Measurements from ENCODE around the gene FMNL1.

DNA sequence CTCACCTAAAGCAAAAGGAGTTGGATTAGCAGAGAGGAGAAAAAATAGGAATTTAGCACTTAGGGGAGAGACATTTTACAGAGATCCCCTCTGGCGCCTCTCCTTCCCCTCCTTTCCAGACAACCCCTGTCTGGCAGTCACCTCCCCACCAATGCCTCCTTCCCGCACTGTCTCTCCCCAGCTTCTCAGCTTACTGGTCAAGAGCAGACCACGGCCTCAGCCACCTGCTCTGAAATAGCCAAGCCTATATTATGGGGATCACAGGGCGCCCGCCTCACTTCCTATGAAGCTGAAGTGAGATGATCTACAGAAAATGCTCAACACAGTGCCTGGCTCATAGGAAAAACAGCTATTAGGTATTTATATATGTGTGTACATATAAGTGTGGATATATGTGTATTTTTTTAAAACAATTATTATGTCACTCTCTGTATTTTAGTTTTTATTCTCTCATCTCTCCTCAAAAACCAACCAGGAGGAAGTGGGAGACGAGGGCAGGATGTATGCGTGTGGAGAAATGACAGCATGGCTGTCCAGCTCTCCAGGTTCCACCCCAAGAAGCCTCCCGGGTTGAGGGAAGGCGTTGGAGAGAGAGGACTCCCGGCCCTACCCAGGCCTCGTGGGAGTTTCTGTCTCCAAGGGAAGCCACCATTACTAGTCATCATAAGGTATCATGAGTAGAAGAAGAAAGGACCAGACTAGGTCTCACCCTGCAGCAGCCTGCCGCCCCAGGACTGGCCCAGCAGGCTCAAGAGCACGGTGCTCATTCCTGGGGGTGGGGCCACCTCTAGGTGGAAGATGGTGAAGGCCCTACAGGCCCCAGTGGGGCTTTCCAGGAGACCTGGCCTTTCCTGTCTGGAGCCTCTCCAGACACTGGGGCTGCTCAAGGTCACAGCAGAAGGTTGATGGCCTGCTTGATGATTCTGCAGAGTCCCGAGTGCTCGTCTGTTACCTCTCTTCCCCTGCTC lies 67.9 kb downstream of the FMNL1 start:
- TF ChIP-seq, protein P1, sequence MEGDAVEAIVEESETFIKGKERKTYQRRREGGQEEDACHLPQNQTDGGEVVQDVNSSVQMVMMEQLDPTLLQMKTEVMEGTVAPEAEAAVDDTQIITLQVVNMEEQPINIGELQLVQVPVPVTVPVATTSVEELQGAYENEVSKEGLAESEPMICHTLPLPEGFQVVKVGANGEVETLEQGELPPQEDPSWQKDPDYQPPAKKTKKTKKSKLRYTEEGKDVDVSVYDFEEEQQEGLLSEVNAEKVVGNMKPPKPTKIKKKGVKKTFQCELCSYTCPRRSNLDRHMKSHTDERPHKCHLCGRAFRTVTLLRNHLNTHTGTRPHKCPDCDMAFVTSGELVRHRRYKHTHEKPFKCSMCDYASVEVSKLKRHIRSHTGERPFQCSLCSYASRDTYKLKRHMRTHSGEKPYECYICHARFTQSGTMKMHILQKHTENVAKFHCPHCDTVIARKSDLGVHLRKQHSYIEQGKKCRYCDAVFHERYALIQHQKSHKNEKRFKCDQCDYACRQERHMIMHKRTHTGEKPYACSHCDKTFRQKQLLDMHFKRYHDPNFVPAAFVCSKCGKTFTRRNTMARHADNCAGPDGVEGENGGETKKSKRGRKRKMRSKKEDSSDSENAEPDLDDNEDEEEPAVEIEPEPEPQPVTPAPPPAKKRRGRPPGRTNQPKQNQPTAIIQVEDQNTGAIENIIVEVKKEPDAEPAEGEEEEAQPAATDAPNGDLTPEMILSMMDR (conservative IDR thresholded peaks at IDR 0.05), result no peak
- TF ChIP-seq ZFX (IDR thresholded peaks at IDR 0.05), result no peak
